CD14-positive monocyte (primary cell): ENCODE measurements around the gene OR2G6. TPM values are rescaled to one million over a fixed set of nuclear protein-coding genes. Genes with fewer than 3 reads are reported as not detected.
"Not testable (repeated sequence)": the region's sequence is repeated elsewhere in the genome, so short reads cannot be mapped to it uniquely, and the experiment has no call there.

Experiments
- DNase-seq, 3 donors: peaks; one replicate each; pipeline ENCODE4 v3.0.0-alpha.2; 2011 to 2022
- H2AFZ ChIP-seq: 2 replicates; pipeline ENCODE4 v1.6.0; 2012; ENCODE audit warnings: mild to moderate bottlenecking, low read depth, low read length, inconsistent platforms; ENCODE audit not compliant: insufficient read depth, poor library complexity, severe bottlenecking
- H3K27ac ChIP-seq, 2 donors: 1 replicate in 1 of 2; 2 replicates in 1 of 2; pipeline ENCODE4 v1.5.1; 2012 to 2013; ENCODE audit warnings: low read length in 2 of 2, control low read depth in 1 of 2, inconsistent platforms in 1 of 2, low read depth in 1 of 2, mild to moderate bottlenecking in 1 of 2
- H3K27me3 ChIP-seq, 2 donors: one replicate each; pipeline versions ENCODE4 v1.6.0 to v1.6.1; 2011 to 2013; ENCODE audit warnings: low read length in 2 of 2; ENCODE audit not compliant: control insufficient read depth in 2 of 2, insufficient read depth in 2 of 2
- H3K36me3 ChIP-seq, 2 donors: replicated peaks in 1 of 2; 1 replicate in 1 of 2; 2 replicates in 1 of 2; pipeline versions ENCODE4 v1.5.1 to v1.6.1; 2012 to 2013; ENCODE audit warnings: low read length in 2 of 2, control low read depth in 1 of 2, inconsistent platforms in 1 of 2, mild to moderate bottlenecking in 1 of 2; ENCODE audit not compliant: insufficient read depth in 2 of 2, control insufficient read depth in 1 of 2
- H3K4me1 ChIP-seq, 2 donors: 1 replicate in 1 of 2; 2 replicates in 1 of 2; pipeline versions ENCODE4 v1.5.1 to v1.6.1; 2012 to 2013; ENCODE audit warnings: low read length in 2 of 2, control low read depth in 1 of 2, inconsistent platforms in 1 of 2, mild to moderate bottlenecking in 1 of 2, moderate library complexity in 1 of 2; ENCODE audit not compliant: insufficient read depth in 2 of 2, control insufficient read depth in 1 of 2
- H3K4me2 ChIP-seq: replicated peaks from 2 replicates; pipeline ENCODE3; 2012; ENCODE audit warnings: low read length, moderate library complexity, mild to moderate bottlenecking; ENCODE audit not compliant: poor library complexity, severe bottlenecking; ENCODE audit errors: extremely low read depth
- H3K4me3 ChIP-seq, 3 experiments: fragments of 200-600 bp in 1 of 3; sonication (generic) in 1 of 3; replicated peaks in 1 of 3; 1 replicate in 2 of 3; 2 replicates in 1 of 3; pipeline ENCODE4 v1.5.1; 2011 to 2013; ENCODE audit warnings: low read length in 3 of 3, mild to moderate bottlenecking in 3 of 3, control low read depth in 2 of 3, low read depth in 2 of 3, inconsistent platforms in 1 of 3, moderate library complexity in 1 of 3
- H3K79me2 ChIP-seq: 2 replicates; pipeline ENCODE4 v1.6.0; 2012; ENCODE audit warnings: mild to moderate bottlenecking, control low read depth, inconsistent platforms, low read length, moderate library complexity; ENCODE audit not compliant: insufficient read depth
- H3K9ac ChIP-seq: 2 replicates; pipeline ENCODE4 v1.6.0; 2017; ENCODE audit warnings: low read length, mild to moderate bottlenecking; ENCODE audit not compliant: insufficient read depth, poor library complexity, severe bottlenecking
- H3K9me3 ChIP-seq, 2 donors: replicated peaks in 1 of 2; 1 replicate in 1 of 2; 2 replicates in 1 of 2; pipeline versions ENCODE4 v1.5.1 to v1.6.1; 2012 to 2013; ENCODE audit warnings: low read length in 2 of 2, control low read depth in 1 of 2; ENCODE audit not compliant: control insufficient read depth in 1 of 2, insufficient read depth in 1 of 2
- H4K20me1 ChIP-seq: 2 replicates; pipeline ENCODE4 v1.6.0; 2012; ENCODE audit warnings: mild to moderate bottlenecking, low read length, control low read depth, moderate library complexity; ENCODE audit not compliant: insufficient read depth
- H3K27ac Mint-ChIP-seq, 7 donors: one replicate each; pipeline ENCODE4 v1.8.0; 2020; ENCODE audit warnings: mild to moderate bottlenecking in 7 of 7, mixed read lengths in 7 of 7, moderate library complexity in 6 of 7, inconsistent platforms in 2 of 7
- H3K27me3 Mint-ChIP-seq, 3 donors: one replicate each; pipeline ENCODE4 v1.8.0; 2021 to 2022; ENCODE audit warnings: low read depth in 3 of 3, mild to moderate bottlenecking in 3 of 3, mixed read lengths in 3 of 3, moderate library complexity in 3 of 3, inconsistent platforms in 1 of 3
- H3K36me3 Mint-ChIP-seq, 2 donors: one replicate each; pipeline ENCODE4 v1.8.0; 2020; ENCODE audit warnings: mixed read lengths in 2 of 2, inconsistent platforms in 1 of 2, mild to moderate bottlenecking in 1 of 2
- H3K4me1 Mint-ChIP-seq: one replicate; pipeline ENCODE4 v1.8.0; 2020; ENCODE audit warnings: mild to moderate bottlenecking, mixed read lengths
- H3K4me3 Mint-ChIP-seq, 2 donors: one replicate each; pipeline ENCODE4 v1.8.0; 2020; ENCODE audit warnings: mild to moderate bottlenecking in 2 of 2, mixed read lengths in 2 of 2, moderate library complexity in 1 of 2
- H3K9me3 Mint-ChIP-seq, 7 donors: one replicate each; pipeline ENCODE4 v1.8.0; 2020 to 2022; ENCODE audit warnings: mixed read lengths in 7 of 7, mild to moderate bottlenecking in 6 of 7, moderate library complexity in 6 of 7, inconsistent platforms in 2 of 7
- WGBS: methylation state at CpG from one replicate; pipeline ENCODE4 v1.1.5; 2013; ENCODE audit warnings: missing lambda C conversion rate; ENCODE audit not compliant: insufficient coverage; 5-methylcytosine and 5-hydroxymethylcytosine counted together
- intact Hi-C, 2 donors: fragments of 100-400 bp; cut with micrococcal nuclease; formaldehyde crosslinking; loops; one replicate each; pipeline versions ENCODE4 v1.15.0 to v1.15.1; 2023
- polyA plus RNA-seq, 3 donors: library from polyadenylated mRNA; depleted of rRNA in 1 of 3; unstranded in 2 of 3; stranded (reverse) in 1 of 3; fragments of 300-500 nt in 2 of 3; fragments of >200 nt in 1 of 3; fragmentation: Illumina TruSeq in 2 of 3; gene quantifications; 1 replicate in 2 of 3; 2 replicates in 1 of 3; pipeline ENCODE4 v1.2.3, GENCODE V29; 2012 to 2021

The OR2G6 gene
- polyA plus RNA-seq, 3 donors, result not detected

- H3K4me2 ChIP-seq, H3K36me3 Mint-ChIP-seq, H3K4me1 ChIP-seq, H3K27ac Mint-ChIP-seq, H3K27me3 Mint-ChIP-seq, H3K4me3 ChIP-seq, H3K4me3 Mint-ChIP-seq, H4K20me1 ChIP-seq, DNase-seq, H3K9me3 Mint-ChIP-seq, H2AFZ ChIP-seq, H3K27me3 ChIP-seq, H3K9me3 ChIP-seq, H3K27ac ChIP-seq, H3K79me2 ChIP-seq, intact Hi-C loops, H3K4me1 Mint-ChIP-seq, H3K36me3 ChIP-seq, H3K9ac ChIP-seq: not testable (repeated sequence)
- no CpG with 5 or more reads among the region's 3 CpGs for WGBS
These were observed 54.8 kb downstream of the OR2G6 start, which contains the start of gene OR2T29 for GRCh38 chr1:248562672-248563071. Gene OR2T29 (minus strand): TSS chr1:248562772. CDS start chr1:248559491, 3,281 bp downstream.

DNA sequence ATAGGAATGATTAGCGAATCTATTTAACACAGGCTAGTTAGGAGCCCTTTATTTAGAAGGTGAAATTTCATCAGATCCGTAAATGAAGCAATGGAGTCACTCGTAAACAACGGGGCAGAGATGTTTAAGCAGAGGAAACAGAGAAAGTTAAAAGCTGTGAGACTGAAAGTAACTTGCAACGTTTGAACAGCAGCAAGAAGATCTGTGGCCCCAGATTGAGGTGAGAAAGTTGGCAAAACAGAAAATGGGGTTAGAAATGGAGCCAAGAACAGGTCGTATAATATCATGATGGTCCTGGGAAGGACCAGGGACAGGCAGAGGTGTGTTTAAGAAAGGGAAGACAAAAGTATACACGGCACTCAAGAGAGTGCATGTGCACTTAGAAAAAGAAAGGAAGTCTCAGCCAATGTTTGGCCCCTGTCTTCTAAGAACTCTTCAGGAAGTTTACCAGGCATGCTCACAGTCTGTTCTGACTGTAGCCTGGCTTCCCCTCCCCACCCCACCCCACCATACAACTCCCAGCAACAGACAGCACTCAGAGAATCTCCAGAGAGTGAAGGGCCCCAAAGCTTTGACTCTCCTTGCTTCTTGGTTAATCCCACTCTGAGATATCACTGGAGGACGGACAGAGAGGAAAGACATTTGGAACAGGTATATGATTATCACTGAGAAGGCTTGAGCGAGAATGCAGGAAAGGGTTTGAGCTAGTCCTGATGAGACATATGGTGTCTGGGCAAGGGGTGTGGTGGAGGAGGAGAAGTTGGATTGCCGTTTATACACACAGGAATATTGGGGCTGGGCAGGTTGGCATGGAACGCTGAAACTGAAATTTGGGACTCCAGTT is 57.9 kb downstream of the OR2G6 start:
- H2AFZ ChIP-seq, result peak overlapping the region; percentile 61
- H3K27ac Mint-ChIP-seq, result peak overlapping the region in 5 of 7 donors; percentile 13 to 84 (median 55)
- peak overlapping the region in 1 of 2 donors; percentile 51 for H3K27ac ChIP-seq
- H4K20me1 ChIP-seq, H3K27me3 Mint-ChIP-seq, H3K4me2 ChIP-seq, H3K27me3 ChIP-seq, H3K9ac ChIP-seq, H3K79me2 ChIP-seq, H3K9me3 ChIP-seq, DNase-seq, intact Hi-C loops, H3K36me3 ChIP-seq, H3K9me3 Mint-ChIP-seq, H3K36me3 Mint-ChIP-seq: not testable (repeated sequence)
- 8% methylated on average over 4 of the region's 11 CpGs for WGBS
- peaks cover 28% of the 10 kb centered on the region for H3K4me1 Mint-ChIP-seq
- peak overlapping the region in 2 of 3 experiments; percentile 19 to 44 for H3K4me3 ChIP-seq
- peak overlapping the region; percentile 70 to 93 for H3K4me3 Mint-ChIP-seq
- H3K4me1 ChIP-seq, result peaks cover 4 to 32% of the 10 kb centered on the region in 2 donors

DNA sequence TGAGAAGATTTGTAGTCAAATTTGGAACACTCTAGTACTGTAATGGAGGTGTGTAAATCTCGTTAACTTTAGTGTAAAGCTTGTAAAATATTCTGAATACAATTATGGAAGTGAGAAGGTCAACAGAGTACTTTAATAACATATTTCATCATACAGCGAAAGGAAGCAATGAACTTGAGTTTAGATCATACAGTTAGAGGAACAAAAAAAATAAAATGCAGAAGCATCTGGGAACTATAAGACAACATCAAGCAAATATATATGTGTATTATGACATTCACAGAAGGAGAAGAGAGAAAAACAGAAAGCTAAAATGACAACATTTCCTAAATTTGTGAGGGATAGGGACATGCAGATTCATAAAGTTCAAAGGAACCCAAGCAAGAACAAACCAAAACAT is 61.2 kb downstream of the OR2G6 start:
- H3K36me3 Mint-ChIP-seq, H3K36me3 ChIP-seq, H3K9ac ChIP-seq, H3K79me2 ChIP-seq, intact Hi-C loops, H3K27ac ChIP-seq, H3K27me3 Mint-ChIP-seq, H3K9me3 Mint-ChIP-seq, H3K27me3 ChIP-seq, H4K20me1 ChIP-seq, H3K4me2 ChIP-seq, H2AFZ ChIP-seq, H3K4me3 ChIP-seq, H3K9me3 ChIP-seq: not testable (repeated sequence)
- peak overlapping the region in 1 of 2 donors; percentile 72 for H3K4me3 Mint-ChIP-seq
- peak overlapping the region; percentile 64 to 90 (median 84) for H3K27ac Mint-ChIP-seq
- peaks cover 31% of the 10 kb centered on the region for H3K4me1 Mint-ChIP-seq
- H3K4me1 ChIP-seq, result peaks cover 4 to 39% of the 10 kb centered on the region in 2 donors
- WGBS, result no CpG with 5 or more reads among the region's 2 CpGs
- DNase-seq, result peak; percentile 19 to 71 (median 38)

- H3K9ac ChIP-seq, H3K36me3 Mint-ChIP-seq, H3K27ac ChIP-seq, H4K20me1 ChIP-seq, H3K9me3 Mint-ChIP-seq, H3K27me3 Mint-ChIP-seq, H2AFZ ChIP-seq, H3K27me3 ChIP-seq, H3K9me3 ChIP-seq, H3K36me3 ChIP-seq, H3K79me2 ChIP-seq, intact Hi-C loops: not testable (repeated sequence)
- H3K4me3 Mint-ChIP-seq, result peak overlapping the region in 1 of 2 donors; percentile 76
- peak overlapping the region; percentile 41 for H3K4me2 ChIP-seq
- H3K27ac Mint-ChIP-seq, result peak overlapping the region in 5 of 7 donors; percentile 12 to 82 (median 55)
- 0% methylated on average over 1 of the region's 3 CpGs for WGBS
- peaks cover 7 to 42% of the 10 kb centered on the region in 2 donors for H3K4me1 ChIP-seq
- peaks cover 28% of the 10 kb centered on the region for H3K4me1 Mint-ChIP-seq
- DNase-seq, result peak in 1 of 3 donors; percentile 24
- peak overlapping the region in 1 of 3 experiments; percentile 25 for H3K4me3 ChIP-seq
These were observed 62.9 kb downstream of the OR2G6 start for GRCh38 chr1:248570811-248571210.
